HCT116 (cell line): Measurements from ENCODE around the gene MYLK. TPM values are rescaled to one million over a fixed set of nuclear protein-coding genes. Genes with fewer than 3 reads are reported as not detected.
"Not testable (repeated sequence)": the region's sequence is repeated elsewhere in the genome, so short reads cannot be mapped to it uniquely, and the experiment has no call there.

Experiments used
- ATAC-seq: fragments of 200-7000 bp; cut with Tn5 transposase; 2 replicates; pipeline ENCODE4 v1.9.1; 2020; ENCODE audit warnings: mild to moderate bottlenecking, moderate library complexity
- BruUV-seq: library from RNA; stranded (reverse); fragments of 400-500 nt; replicated peaks from 2 replicates; lab custom pipeline; 2021; lab: Mats Ljungman, UMichigan
- CTCF ChIA-PET: fragments of 300-600 bp; sonication (Branson Sonifier 250); formaldehyde crosslinking; loops from one replicate; lab custom pipeline; 2021; ENCODE audit warnings: antibody characterized with exemption; lab: Charles Lee
- POLR2A ChIA-PET: fragments of 300-600, 350-600 bp; sonication (Branson Sonifier 250); formaldehyde crosslinking; loops from one replicate; lab custom pipeline; 2021; ENCODE audit warnings: antibody characterized with exemption; lab: Charles Lee
- RAD21 ChIA-PET, 2 experiments: fragments of 300-600 bp; sonication (Branson Sonifier 250); formaldehyde crosslinking; loops; one replicate each; lab custom pipeline; 2023; ENCODE audit warnings: low total read pairs in 2 of 2; ENCODE audit not compliant: uncharacterized antibody in 2 of 2, unreplicated experiment in 2 of 2, low non-redundant PET in 1 of 2; lab: Charles Lee
- DNase-seq: peaks from one replicate; pipeline ENCODE4 v3.0.0-alpha.2; 2010; ENCODE audit warnings: low read depth, low spot score
- H2AFZ ChIP-seq: fragments of 200-600 bp; shearing (Covaris generic), sonication (generic); 2 replicates; pipeline ENCODE4 v1.6.1; 2017; ENCODE audit warnings: low read depth, mixed run types, mixed read lengths, antibody characterized with exemption, low read length; ENCODE audit not compliant: poor library complexity, severe bottlenecking
- H3K27ac ChIP-seq: 2 replicates; pipeline ENCODE4 v1.5.1; 2012; ENCODE audit warnings: low read depth, low read length
- H3K27me3 ChIP-seq: fragments of 200-600 bp; sonication (generic); 2 replicates; pipeline ENCODE4 v1.6.1; 2016; ENCODE audit warnings: mixed run types, low read length, mixed read lengths; ENCODE audit not compliant: insufficient read depth
- H3K36me3 ChIP-seq, 2 experiments: fragments of 200-500 bp in 1 of 2; fragments of 200-600 bp in 1 of 2; sonication (Bioruptor generic) in 1 of 2; sonication (generic) in 1 of 2; 2 replicates each; pipeline versions ENCODE4 v1.5.1 to v1.6.1; 2014 to 2016; ENCODE audit warnings: low read length in 2 of 2, inconsistent platforms in 1 of 2, mixed read lengths in 1 of 2, mixed run types in 1 of 2; ENCODE audit not compliant: insufficient read depth in 2 of 2, control insufficient read depth in 1 of 2
- H3K4me1 ChIP-seq, 2 experiments: fragments of 200-600 bp in 1 of 2; sonication (generic) in 1 of 2; 2 replicates each; pipeline versions ENCODE4 v1.5.1 to v1.6.1; 2012 to 2017; ENCODE audit warnings: low read length in 2 of 2, inconsistent platforms in 1 of 2, mild to moderate bottlenecking in 1 of 2, mixed read lengths in 1 of 2, mixed run types in 1 of 2, moderate library complexity in 1 of 2; ENCODE audit not compliant: insufficient read depth in 2 of 2, control insufficient read depth in 1 of 2
- H3K4me2 ChIP-seq: fragments of 200-600 bp; sonication (generic); 2 replicates; pipeline ENCODE4 v1.6.1; 2017; ENCODE audit warnings: mixed run types, low read length, mixed read lengths
- H3K4me3 ChIP-seq, 2 experiments: fragments of 200-600 bp in 1 of 2; sonication (generic) in 1 of 2; replicated peaks in 1 of 2; 2 replicates each; pipeline ENCODE4 v1.5.1; 2011 to 2016; ENCODE audit warnings: low read length in 2 of 2, control low read depth in 1 of 2, low read depth in 1 of 2, mild to moderate bottlenecking in 1 of 2, mixed read lengths in 1 of 2, mixed run types in 1 of 2
- H3K79me2 ChIP-seq: fragments of 200-600 bp; sonication (generic); 2 replicates; pipeline ENCODE4 v1.6.1; 2017; ENCODE audit warnings: mild to moderate bottlenecking, mixed run types, low read length, moderate library complexity, mixed read lengths; ENCODE audit not compliant: insufficient read depth
- H3K9ac ChIP-seq: fragments of 200-600 bp; sonication (generic); 2 replicates; pipeline ENCODE4 v1.6.1; 2016; ENCODE audit warnings: low read length, mixed read lengths
- H3K9me2 ChIP-seq: fragments of 200-600 bp; sonication (generic), shearing (Covaris generic); 2 replicates; pipeline ENCODE4 v1.6.1; 2017; ENCODE audit warnings: mixed run types, mild to moderate bottlenecking, moderate library complexity; ENCODE audit not compliant: insufficient read depth
- H3K9me3 ChIP-seq, 2 experiments: fragments of 200-500 bp in 1 of 2; fragments of 200-600 bp in 1 of 2; sonication (Bioruptor generic) in 1 of 2; sonication (generic) in 1 of 2; 2 replicates each; pipeline ENCODE4 v1.6.1; 2014 to 2017; ENCODE audit warnings: low read length in 2 of 2, mixed read lengths in 2 of 2, inconsistent platforms in 1 of 2, low read depth in 1 of 2, mild to moderate bottlenecking in 1 of 2, mixed run types in 1 of 2, moderate library complexity in 1 of 2; ENCODE audit not compliant: control insufficient read depth in 1 of 2, insufficient read depth in 1 of 2
- H4K20me1 ChIP-seq: fragments of 200-600 bp; sonication (generic), shearing (Covaris generic); 2 replicates; pipeline ENCODE4 v1.6.1; 2017; ENCODE audit warnings: mixed run types, mild to moderate bottlenecking, moderate library complexity; ENCODE audit not compliant: insufficient read depth
- ATF3 ChIP-seq: IDR thresholded peaks from 2 replicates; pipeline ENCODE4 v1.6.1; 2012
- CBX3 ChIP-seq: IDR thresholded peaks from 2 replicates; pipeline ENCODE4 v1.6.1; 2012; ENCODE audit warnings: low read depth
- CEBPB ChIP-seq: IDR thresholded peaks from 2 replicates; pipeline ENCODE4 v1.6.1; 2012; ENCODE audit warnings: low read depth
- CTCF ChIP-seq, 3 experiments: fragments of 200-600 bp in 1 of 3; sonication (generic) in 1 of 3; IDR thresholded peaks in 2 of 3; conservative IDR thresholded peaks in 1 of 3; 2 replicates each; pipeline ENCODE4 v1.5.1; 2012 to 2017; ENCODE audit warnings: low read depth in 2 of 3, low read length in 2 of 3, antibody characterized with exemption in 1 of 3, borderline replicate concordance in 1 of 3, control low read depth in 1 of 3, mild to moderate bottlenecking in 1 of 3, mixed read lengths in 1 of 3, mixed run types in 1 of 3, moderate library complexity in 1 of 3; ENCODE audit not compliant: insufficient read depth in 1 of 3
- ELF1 ChIP-seq: IDR thresholded peaks from 2 replicates; pipeline ENCODE4 v1.6.1; 2012; ENCODE audit warnings: low read depth, borderline replicate concordance
- FOSL1 ChIP-seq: IDR thresholded peaks from 2 replicates; pipeline ENCODE4 v1.6.1; 2012; ENCODE audit warnings: low read depth
- JUND ChIP-seq: IDR thresholded peaks from 2 replicates; pipeline ENCODE4 v1.6.1; 2012
- MAX ChIP-seq: IDR thresholded peaks from 2 replicates; pipeline ENCODE4 v1.6.1; 2012
- POLR2A ChIP-seq: IDR thresholded peaks from 2 replicates; pipeline ENCODE4 v1.7.0; 2011; ENCODE audit warnings: borderline replicate concordance; ENCODE audit not compliant: insufficient read depth, insufficient read length; ENCODE audit errors: extremely low read depth
- SIN3A ChIP-seq: IDR thresholded peaks from 2 replicates; pipeline ENCODE4 v1.6.1; 2012; ENCODE audit warnings: low read depth
- TCF7L2 ChIP-seq: IDR thresholded peaks from 2 replicates; pipeline ENCODE4 v1.7.0; 2011; ENCODE audit warnings: borderline replicate concordance, inconsistent platforms; ENCODE audit not compliant: insufficient read depth, insufficient read length; ENCODE audit errors: extremely low read depth
- YY1 ChIP-seq: IDR thresholded peaks from 2 replicates; pipeline ENCODE4 v1.6.1; 2011; ENCODE audit warnings: low read length, low read depth, moderate library complexity, mild to moderate bottlenecking; ENCODE audit not compliant: insufficient replicate concordance; ENCODE audit errors: extremely low read depth
- intact Hi-C: fragments of 100-400 bp; cut with micrococcal nuclease; formaldehyde crosslinking; loops from 2 replicates; pipeline ENCODE4 v1.10.0; 2022
- total RNA-seq: library from RNA; stranded (reverse); gene quantifications from one replicate; pipeline ENCODE4 v1.2.1, GENCODE V29; 2021; ENCODE audit not compliant: unreplicated experiment

Gene MYLK
- total RNA-seq, 1 experiment from 2014 or later = 3.8 TPM

- H3K27ac ChIP-seq = no peak overlapping the region
- no TSS peak for BruUV-seq
- H3K4me3 ChIP-seq = no peak overlapping the region
- no peaks in the 10 kb centered on the region for H3K27me3 ChIP-seq
- DNase-seq (no peak), ATAC-seq (no peak)
- ChIA-PET POLR2A (no interaction called here), CTCF (interaction anchor here (2.4 kb wide), 1 partner anchor 15 kb away, joined by 11 read pairs; no protein-coding TSS in a partner anchor), RAD21 (no interaction called here)
- H4K20me1 ChIP-seq = no peaks in the 10 kb centered on the region
- H3K9ac ChIP-seq = no peak overlapping the region
- no peaks in the 10 kb centered on the region for H3K9me3 ChIP-seq
- H2AFZ ChIP-seq = no peak overlapping the region
- H3K4me1 ChIP-seq = peaks cover 0 to 18% of the 10 kb centered on the region in 2 experiments; a peak in 2 of 4 replicates
- intact Hi-C loops = no loop called here
- no peak overlapping the region for H3K4me2 ChIP-seq
- no peaks in the 10 kb centered on the region for H3K36me3 ChIP-seq
- no peaks in the 10 kb centered on the region for H3K9me2 ChIP-seq
- TF ChIP-seq ATF3 (no peak), CBX3 (no peak)
- no peaks in the 10 kb centered on the region for H3K79me2 ChIP-seq
These were observed 145.0 kb downstream of the MYLK start for GRCh38 chr3:123739106-123739505.

GRCh38 chr3:123738522-123738921 is 145.6 kb downstream of the MYLK start:
- H2AFZ ChIP-seq, H3K27ac ChIP-seq, H3K36me3 ChIP-seq, H3K4me2 ChIP-seq, H3K9me2 ChIP-seq, intact Hi-C loops, H3K27me3 ChIP-seq, H3K79me2 ChIP-seq, DNase-seq, CTCF ChIA-PET, POLR2A ChIA-PET, ATAC-seq, RAD21 ChIA-PET, H3K9ac ChIP-seq, H3K9me3 ChIP-seq, H3K4me3 ChIP-seq, H4K20me1 ChIP-seq, BruUV-seq: not testable (repeated sequence)
- peaks cover 0 to 23% of the 10 kb centered on the region in 2 experiments; a peak in 2 of 4 replicates for H3K4me1 ChIP-seq

GRCh38 chr3:123737168-123737567 is 147.0 kb downstream of the MYLK start:
- Histone ChIP-seq H4K20me1 (no peaks in the 10 kb centered on the region), H3K9me3 (no peaks in the 10 kb centered on the region), H3K4me2 (no peak overlapping the region), H3K4me3 (no peak overlapping the region), H3K9me2 (no peaks in the 10 kb centered on the region), H3K4me1 (peaks cover 0 to 34% of the 10 kb centered on the region in 2 experiments; a peak in 2 of 4 replicates), H3K27ac (no peak overlapping the region), H3K79me2 (no peaks in the 10 kb centered on the region), H3K36me3 (no peaks in the 10 kb centered on the region), H3K27me3 (no peaks in the 10 kb centered on the region), H2AFZ (no peak overlapping the region), H3K9ac (no peak overlapping the region)
- ChIA-PET RAD21 (no interaction called here), POLR2A (no interaction called here), CTCF (no interaction called here)
- intact Hi-C loops = no loop called here
- no peak for TF ChIP-seq CEBPB
- no peak for TF ChIP-seq CBX3
- TF ChIP-seq TCF7L2 = no peak
- no peak for TF ChIP-seq ELF1
- no peak for TF ChIP-seq JUND
- no peak for TF ChIP-seq YY1
- TF ChIP-seq FOSL1 = no peak
- no peak for TF ChIP-seq CTCF (IDR thresholded peaks at IDR 0.05 in 2 of 3, conservative IDR thresholded peaks at IDR 0.05 in 1 of 3; ENCODE audit: borderline replicate concordance in 1 of 3, insufficient read depth in 1 of 3, low read depth in 2 of 3, low read length in 2 of 3)
- no peak for TF ChIP-seq MAX
- TF ChIP-seq SIN3A = no peak
- TF ChIP-seq POLR2A = no peak
- BruUV-seq = no TSS peak
- DNase-seq (no peak), ATAC-seq (no peak)
